HG03469 (cell line): Measurements from ENCODE around the gene ATF7.

ENCODE experiments used
- ATAC-seq: cut with Tn5 transposase; IDR thresholded peaks from one replicate; pipeline ENCODE4 v1.9.1; 2021; ENCODE audit warnings: mild to moderate bottlenecking, moderate library complexity, moderate number of reproducible peaks; ENCODE audit not compliant: unreplicated experiment

Gene ATF7

GRCh38 chr12:53464685-53465418 is 161.3 kb downstream of the ATF7 start:
- no peak for ATAC-seq

- ATAC-seq, result no peak
Measured at GRCh38 chr12:53463802-53464560, 162.2 kb downstream of the ATF7 start.

DNA sequence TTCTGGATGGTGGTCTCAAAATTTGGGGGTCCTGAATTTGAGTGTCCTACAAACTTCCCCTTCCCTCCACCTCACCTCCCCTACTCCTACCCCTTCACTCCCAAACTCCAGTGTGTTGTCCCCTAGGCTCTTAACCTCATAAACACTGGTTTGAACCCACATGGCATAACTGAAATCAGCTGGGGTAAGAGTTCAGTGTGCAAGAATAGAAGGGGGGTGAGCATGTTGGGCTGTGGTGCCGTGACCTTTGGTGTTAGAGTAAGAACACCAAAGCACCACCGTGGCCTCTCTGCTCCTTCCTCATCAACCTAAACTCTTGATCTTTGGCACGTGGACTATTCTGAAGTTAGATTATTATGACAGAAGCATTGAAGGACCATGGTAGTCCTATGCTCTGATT is 163.2 kb downstream of the ATF7 start:
- ATAC-seq, result no peak

DNA sequence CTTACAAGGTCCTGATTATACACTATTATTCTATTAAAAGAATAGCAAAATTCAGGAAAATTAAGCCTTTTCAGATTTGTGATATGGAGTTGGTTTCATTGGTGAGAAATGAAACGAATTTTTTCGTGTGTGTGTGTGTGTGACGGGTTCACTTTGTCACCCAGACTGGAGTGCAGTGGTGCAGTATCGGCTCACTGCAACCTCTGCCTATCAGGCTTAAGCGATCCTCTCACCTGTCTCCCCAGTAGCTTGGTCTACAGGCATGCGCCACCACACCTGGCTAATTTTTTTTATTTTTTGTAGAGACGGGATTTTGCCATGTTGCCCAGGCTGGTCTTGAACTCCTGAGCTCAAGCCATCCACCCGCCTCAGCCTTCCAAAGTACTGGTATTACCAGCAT is 164.6 kb downstream of the ATF7 start:
- no peak for ATAC-seq

DNA sequence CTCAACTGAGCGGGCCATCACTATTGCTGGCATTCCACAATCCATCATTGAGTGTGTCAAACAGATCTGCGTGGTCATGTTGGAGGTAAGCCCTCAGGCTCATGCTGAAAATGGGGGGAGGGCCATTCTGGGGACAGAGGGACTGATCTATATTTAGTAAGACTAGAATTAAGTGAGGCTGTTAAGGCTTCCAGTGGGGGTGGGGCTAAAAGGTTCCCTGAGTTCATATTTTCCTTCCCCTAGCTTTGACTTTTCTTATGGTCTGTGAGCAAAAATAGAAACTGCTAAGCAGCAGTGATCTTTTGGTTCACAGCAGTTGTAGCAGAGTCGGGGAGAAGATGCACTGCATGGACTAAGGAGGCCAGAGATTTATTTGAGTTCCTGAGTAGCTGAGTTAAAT is 165.1 kb downstream of the ATF7 start:
- no peak for ATAC-seq

DNA sequence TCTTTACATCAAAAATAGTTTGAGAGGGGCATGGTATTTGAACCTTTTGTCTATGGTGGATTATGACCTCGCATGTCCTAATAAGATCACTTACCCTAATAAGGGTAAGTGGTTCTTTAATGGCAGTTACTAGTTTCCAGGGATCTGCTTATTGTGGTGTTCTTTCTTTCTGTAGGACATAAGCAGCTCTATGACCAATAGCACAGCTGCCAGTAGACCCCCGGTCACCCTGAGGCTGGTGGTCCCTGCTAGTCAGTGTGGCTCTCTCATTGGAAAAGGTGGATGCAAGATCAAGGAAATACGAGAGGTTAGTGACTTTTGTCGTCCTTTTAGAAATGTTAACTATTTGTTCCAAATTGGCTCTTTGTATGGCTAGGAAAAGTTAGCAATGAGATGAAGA is 167.1 kb downstream of the ATF7 start:
- no peak for ATAC-seq
